Measurements from ENCODE around the gene HNRNPC.
"Not testable (repeated sequence)": the region's sequence is repeated elsewhere in the genome, so short reads cannot be mapped to it uniquely, and the experiment has no call there.

HNRNPC gene

GRCh38 chr14:21213652-21214051, 55.6 kb downstream of the HNRNPC start:
- H3K4me1 ChIP-seq, result peaks cover 0 to 27% (median 4%) of the 10 kb centered on the region in 4 donors
- no peak overlapping the region for H3K4me3 ChIP-seq
- no peak for DNase-seq
- H3K27me3 ChIP-seq, result no peaks in the 10 kb centered on the region
- no peak overlapping the region for H3K27ac ChIP-seq
- TF ChIP-seq, protein P1, sequence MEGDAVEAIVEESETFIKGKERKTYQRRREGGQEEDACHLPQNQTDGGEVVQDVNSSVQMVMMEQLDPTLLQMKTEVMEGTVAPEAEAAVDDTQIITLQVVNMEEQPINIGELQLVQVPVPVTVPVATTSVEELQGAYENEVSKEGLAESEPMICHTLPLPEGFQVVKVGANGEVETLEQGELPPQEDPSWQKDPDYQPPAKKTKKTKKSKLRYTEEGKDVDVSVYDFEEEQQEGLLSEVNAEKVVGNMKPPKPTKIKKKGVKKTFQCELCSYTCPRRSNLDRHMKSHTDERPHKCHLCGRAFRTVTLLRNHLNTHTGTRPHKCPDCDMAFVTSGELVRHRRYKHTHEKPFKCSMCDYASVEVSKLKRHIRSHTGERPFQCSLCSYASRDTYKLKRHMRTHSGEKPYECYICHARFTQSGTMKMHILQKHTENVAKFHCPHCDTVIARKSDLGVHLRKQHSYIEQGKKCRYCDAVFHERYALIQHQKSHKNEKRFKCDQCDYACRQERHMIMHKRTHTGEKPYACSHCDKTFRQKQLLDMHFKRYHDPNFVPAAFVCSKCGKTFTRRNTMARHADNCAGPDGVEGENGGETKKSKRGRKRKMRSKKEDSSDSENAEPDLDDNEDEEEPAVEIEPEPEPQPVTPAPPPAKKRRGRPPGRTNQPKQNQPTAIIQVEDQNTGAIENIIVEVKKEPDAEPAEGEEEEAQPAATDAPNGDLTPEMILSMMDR (IDR thresholded peaks at IDR 0.05), result no peak
- peaks cover 45 to 62% (median 51%) of the 10 kb centered on the region in 3 donors for H3K36me3 ChIP-seq
- H3K9me3 ChIP-seq, result no peaks in the 10 kb centered on the region
- intact Hi-C loops (cut with DNase I; ENCODE audit: low total_unique reads), result no loop called here

GRCh38 chr14:21212824-21213223, 56.4 kb downstream of the HNRNPC start:
- Histone ChIP-seq H3K4me1 (peaks cover 0 to 19% (median 2%) of the 10 kb centered on the region in 4 donors), H3K36me3 (peaks cover 53 to 66% (median 55%) of the 10 kb centered on the region in 3 donors)
- H3K4me3 ChIP-seq; intact Hi-C loops (cut with DNase I; ENCODE audit: low total_unique reads); H3K9me3 ChIP-seq; H3K27me3 ChIP-seq; H3K27ac ChIP-seq; DNase-seq: not testable (repeated sequence)

GRCh38 chr14:21211509-21211908, 57.7 kb downstream of the HNRNPC start:
- intact Hi-C loops (cut with DNase I; ENCODE audit: low total_unique reads), result no loop called here
- TF ChIP-seq, protein P1 (IDR thresholded peaks at IDR 0.05), result no peak
- H3K4me1 ChIP-seq, result peaks cover 0 to 7% (median 2%) of the 10 kb centered on the region in 4 donors

GRCh38 chr14:21210023-21210422, 59.2 kb downstream of the HNRNPC start:
- no peak overlapping the region for H3K4me3 ChIP-seq
- intact Hi-C loops (cut with DNase I; ENCODE audit: low total_unique reads), result no loop called here
- DNase-seq, result no peak
- peaks cover 0 to 7% (median 2%) of the 10 kb centered on the region in 4 donors for H3K4me1 ChIP-seq
- TF ChIP-seq, protein P1 (IDR thresholded peaks at IDR 0.05), result no peak
- no peak overlapping the region for H3K27ac ChIP-seq
- H3K27me3 ChIP-seq, result no peaks in the 10 kb centered on the region
- peaks cover 58 to 85% (median 63%) of the 10 kb centered on the region in 3 donors for H3K36me3 ChIP-seq
- no peaks in the 10 kb centered on the region for H3K9me3 ChIP-seq

More at GRCh38 chr14:21211509-21211908, 57.7 kb downstream of the HNRNPC start:
- H3K27ac ChIP-seq, result no peak overlapping the region
- no peaks in the 10 kb centered on the region for H3K9me3 ChIP-seq
- H3K36me3 ChIP-seq, result peaks cover 59 to 76% (median 63%) of the 10 kb centered on the region in 3 donors
- H3K27me3 ChIP-seq, result no peaks in the 10 kb centered on the region
- no peak for DNase-seq
- H3K4me3 ChIP-seq, result no peak overlapping the region

GRCh38 chr14:21209185-21209584, 60.1 kb downstream of the HNRNPC start:
- peaks cover 65 to 86% (median 66%) of the 10 kb centered on the region in 3 donors for H3K36me3 ChIP-seq
- DNase-seq, result no peak
- H3K27me3 ChIP-seq, result no peaks in the 10 kb centered on the region
- intact Hi-C loops (cut with DNase I; ENCODE audit: low total_unique reads), result loop anchor here (5.0 kb wide), 1 partner anchor 33 kb away; no protein-coding TSS in a partner anchor
- peaks cover 0 to 4% (median 0%) of the 10 kb centered on the region in 4 donors for H3K4me1 ChIP-seq
- no peak overlapping the region for H3K4me3 ChIP-seq
- no peaks in the 10 kb centered on the region for H3K9me3 ChIP-seq
- TF ChIP-seq, protein P1 (IDR thresholded peaks at IDR 0.05), result no peak
- H3K27ac ChIP-seq, result no peak overlapping the region

GRCh38 chr14:21208554-21208953, 60.7 kb downstream of the HNRNPC start:
- no peak overlapping the region for H3K4me3 ChIP-seq
- intact Hi-C loops (cut with DNase I; ENCODE audit: low total_unique reads), result loop anchor here (5.0 kb wide), 1 partner anchor 34 kb away; no protein-coding TSS in a partner anchor

More at GRCh38 chr14:21208554-21208953, 60.7 kb downstream of the HNRNPC start:
- Histone ChIP-seq H3K4me1 (no peaks in the 10 kb centered on the region), H3K27ac (no peak overlapping the region), H3K27me3 (no peaks in the 10 kb centered on the region), H3K36me3 (peaks cover 65 to 81% (median 65%) of the 10 kb centered on the region in 3 donors), H3K9me3 (no peaks in the 10 kb centered on the region)
- no peak for DNase-seq
- TF ChIP-seq, protein P1 (IDR thresholded peaks at IDR 0.05), result no peak
